ENCODE measurements around the gene NUPR1. TPM values are rescaled to one million over a fixed set of nuclear protein-coding genes. Genes with fewer than 3 reads are reported as not detected.
"Not testable (repeated sequence)": the region's sequence is repeated elsewhere in the genome, so short reads cannot be mapped to it uniquely, and the experiment has no call there.

The NUPR1 gene
- polyA plus RNA-seq, 1 experiment, result 108 TPM

GRCh38 chr16:28501258-28502232 is 37.2 kb downstream of the NUPR1 start:
- H3K4me3 ChIP-seq (ENCODE audit: low read depth, low read length), result no peak overlapping the region
- peaks cover 33% of the 10 kb centered on the region for H3K27me3 ChIP-seq (ENCODE audit: control insufficient read depth, insufficient read depth, low read length)
- H3K9me3 ChIP-seq (ENCODE audit: control insufficient read depth, insufficient read depth, low read length), result no peaks in the 10 kb centered on the region; the same call in 1 of the 2 replicates
- ChIA-PET POLR2A (no interaction called here), CTCF (no interaction called here)
- no peak for TF ChIP-seq CTCF (IDR thresholded peaks at IDR 0.05; ENCODE audit: low read depth, low read length)
- no peak overlapping the region for H3K27ac ChIP-seq (ENCODE audit: low read depth, low read length)
- DNase-seq (ENCODE audit: low read depth, low spot score), result no peak

GRCh38 chr16:28500476-28501180 is 38.1 kb downstream of the NUPR1 start:
- H3K27me3 ChIP-seq (ENCODE audit: control insufficient read depth, insufficient read depth, low read length), result peaks cover 26% of the 10 kb centered on the region
- H3K27ac ChIP-seq (ENCODE audit: low read depth, low read length); H3K4me3 ChIP-seq (ENCODE audit: low read depth, low read length); DNase-seq (ENCODE audit: low read depth, low spot score); H3K9me3 ChIP-seq (ENCODE audit: control insufficient read depth, insufficient read depth, low read length); CTCF ChIA-PET; POLR2A ChIA-PET: not testable (repeated sequence)

GRCh38 chr16:28499854-28500253 is 38.9 kb downstream of the NUPR1 start:
- peaks cover 23% of the 10 kb centered on the region for H3K27me3 ChIP-seq (ENCODE audit: control insufficient read depth, insufficient read depth, low read length)
- no peak for DNase-seq (ENCODE audit: low read depth, low spot score)
- CTCF ChIA-PET, result no interaction called here
- POLR2A ChIA-PET, result no interaction called here
- no peaks in the 10 kb centered on the region; the same call in 1 of the 2 replicates for H3K9me3 ChIP-seq (ENCODE audit: control insufficient read depth, insufficient read depth, low read length)
- no peak for TF ChIP-seq CTCF (IDR thresholded peaks at IDR 0.05; ENCODE audit: low read depth, low read length)
- H3K4me3 ChIP-seq (ENCODE audit: low read depth, low read length), result no peak overlapping the region
- H3K27ac ChIP-seq (ENCODE audit: low read depth, low read length), result no peak overlapping the region

- no peak for DNase-seq (ENCODE audit: low read depth, low spot score)
- Histone ChIP-seq H3K27ac (ENCODE audit: low read depth, low read length) (no peak overlapping the region), H3K4me3 (ENCODE audit: low read depth, low read length) (no peak overlapping the region), H3K27me3 (ENCODE audit: control insufficient read depth, insufficient read depth, low read length) (peaks cover 22% of the 10 kb centered on the region), H3K9me3 (ENCODE audit: control insufficient read depth, insufficient read depth, low read length) (no peaks in the 10 kb centered on the region; the same call in 1 of the 2 replicates)
- TF ChIP-seq CTCF (IDR thresholded peaks at IDR 0.05; ENCODE audit: low read depth, low read length), result no peak
- ChIA-PET POLR2A (no interaction called here), CTCF (no interaction called here)
These were observed 40.0 kb downstream of the NUPR1 start for GRCh38 chr16:28498666-28499381.

- Histone ChIP-seq H3K9me3 (ENCODE audit: control insufficient read depth, insufficient read depth, low read length) (no peaks in the 10 kb centered on the region), H3K4me3 (ENCODE audit: low read depth, low read length) (no peak overlapping the region), H3K27ac (ENCODE audit: low read depth, low read length) (no peak overlapping the region), H3K27me3 (ENCODE audit: control insufficient read depth, insufficient read depth, low read length) (peaks cover 14% of the 10 kb centered on the region)
- POLR2A ChIA-PET, result no interaction called here
- TF ChIP-seq CTCF (IDR thresholded peaks at IDR 0.05; ENCODE audit: low read depth, low read length), result no peak
- CTCF ChIA-PET, result no interaction called here
- DNase-seq (ENCODE audit: low read depth, low spot score), result no peak
These were observed 40.7 kb downstream of the NUPR1 start for GRCh38 chr16:28497861-28498599.
